ENCODE results near the gene TRIP12. TPM values are rescaled to one million over a fixed set of nuclear protein-coding genes. Genes with fewer than 3 reads are reported as not detected.

Gene TRIP12
- total RNA-seq, 1 experiment from 2014 or later: 265 TPM

- intact Hi-C loops (cut with micrococcal nuclease): loop anchor here (1.0 kb wide), 1 partner anchor 109 kb away; no protein-coding TSS in a partner anchor
- DNase-seq (ENCODE audit: unreplicated experiment): no peak
- peaks cover 27% of the 10 kb centered on the region for H3K4me1 Mint-ChIP-seq (ENCODE audit: insufficient read depth, unreplicated experiment)
- H3K4me3 Mint-ChIP-seq (ENCODE audit: unreplicated experiment): no peak overlapping the region
- no TSS peak for BruUV-seq (replicated peaks)
- no peaks in the 10 kb centered on the region for H3K27me3 Mint-ChIP-seq (ENCODE audit: insufficient read depth, unreplicated experiment)
- ChIA-PET POLR2A (interaction anchor here (0.7 to 4.6 kb wide), 7 partner anchors 9 to 63 kb away, joined by 3 to 54 read pairs (median 5); partner anchors contain the start of genes FBXO36 and TRIP12), CTCF (interaction anchor here (0.7 to 1.9 kb wide), 6 partner anchors 10 to 129 kb away, joined by 3 to 13 read pairs (median 4); partner anchors contain the start of genes FBXO36 and TRIP12)
- no peak overlapping the region for H3K27ac Mint-ChIP-seq (ENCODE audit: low read depth, unreplicated experiment)
- peaks cover 27% of the 10 kb centered on the region for H3K36me3 Mint-ChIP-seq (ENCODE audit: insufficient read depth, unreplicated experiment)
- TF ChIP-seq, protein P1, sequence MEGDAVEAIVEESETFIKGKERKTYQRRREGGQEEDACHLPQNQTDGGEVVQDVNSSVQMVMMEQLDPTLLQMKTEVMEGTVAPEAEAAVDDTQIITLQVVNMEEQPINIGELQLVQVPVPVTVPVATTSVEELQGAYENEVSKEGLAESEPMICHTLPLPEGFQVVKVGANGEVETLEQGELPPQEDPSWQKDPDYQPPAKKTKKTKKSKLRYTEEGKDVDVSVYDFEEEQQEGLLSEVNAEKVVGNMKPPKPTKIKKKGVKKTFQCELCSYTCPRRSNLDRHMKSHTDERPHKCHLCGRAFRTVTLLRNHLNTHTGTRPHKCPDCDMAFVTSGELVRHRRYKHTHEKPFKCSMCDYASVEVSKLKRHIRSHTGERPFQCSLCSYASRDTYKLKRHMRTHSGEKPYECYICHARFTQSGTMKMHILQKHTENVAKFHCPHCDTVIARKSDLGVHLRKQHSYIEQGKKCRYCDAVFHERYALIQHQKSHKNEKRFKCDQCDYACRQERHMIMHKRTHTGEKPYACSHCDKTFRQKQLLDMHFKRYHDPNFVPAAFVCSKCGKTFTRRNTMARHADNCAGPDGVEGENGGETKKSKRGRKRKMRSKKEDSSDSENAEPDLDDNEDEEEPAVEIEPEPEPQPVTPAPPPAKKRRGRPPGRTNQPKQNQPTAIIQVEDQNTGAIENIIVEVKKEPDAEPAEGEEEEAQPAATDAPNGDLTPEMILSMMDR (IDR thresholded peaks at IDR 0.05; ENCODE audit: unreplicated experiment): no peak
- no peaks in the 10 kb centered on the region for H3K9me3 Mint-ChIP-seq (ENCODE audit: unreplicated experiment)
These were observed 11.5 kb downstream of the TRIP12 start for GRCh38 chr2:229910147-229910831.

DNA sequence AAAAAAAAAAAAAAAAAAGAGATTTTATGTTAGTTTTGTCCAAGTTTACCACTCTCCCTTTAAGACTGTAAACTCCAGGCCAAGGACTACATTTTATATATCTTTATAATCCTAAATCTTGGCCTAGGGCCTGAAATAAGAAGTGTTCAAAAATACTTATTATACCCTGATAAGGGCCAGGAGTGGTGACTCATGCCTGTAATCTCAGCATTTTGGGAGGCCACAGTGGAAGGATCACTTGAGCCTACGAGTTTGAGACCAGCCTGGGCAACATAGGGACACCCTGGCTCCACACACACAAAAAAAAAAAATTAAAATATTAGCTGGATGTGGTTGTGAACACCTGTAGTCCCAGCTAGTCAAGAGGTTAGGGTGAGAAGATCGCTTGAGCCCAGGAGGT is 12.7 kb downstream of the TRIP12 start:
- Mint-ChIP-seq H3K36me3 (ENCODE audit: insufficient read depth, unreplicated experiment) (peaks cover 33% of the 10 kb centered on the region), H3K27ac (ENCODE audit: low read depth, unreplicated experiment) (peak overlapping the region; percentile 19), H3K9me3 (ENCODE audit: unreplicated experiment) (no peaks in the 10 kb centered on the region), H3K4me1 (ENCODE audit: insufficient read depth, unreplicated experiment) (peaks cover 23% of the 10 kb centered on the region), H3K4me3 (ENCODE audit: unreplicated experiment) (no peak overlapping the region), H3K27me3 (ENCODE audit: insufficient read depth, unreplicated experiment) (no peaks in the 10 kb centered on the region)
- CTCF ChIA-PET: interaction anchor here (0.7 kb wide), 1 partner anchor 16 kb away, joined by 3 read pairs; no protein-coding TSS in a partner anchor
- POLR2A ChIA-PET: no interaction called here
- TF ChIP-seq, protein P1 (IDR thresholded peaks at IDR 0.05; ENCODE audit: unreplicated experiment): no peak
- no peak for DNase-seq (ENCODE audit: unreplicated experiment)
- BruUV-seq (replicated peaks): no TSS peak
- intact Hi-C loops (cut with micrococcal nuclease): no loop called here

- Mint-ChIP-seq H3K27me3 (ENCODE audit: insufficient read depth, unreplicated experiment) (no peaks in the 10 kb centered on the region), H3K4me3 (ENCODE audit: unreplicated experiment) (no peak overlapping the region), H3K36me3 (ENCODE audit: insufficient read depth, unreplicated experiment) (peaks cover 49% of the 10 kb centered on the region), H3K9me3 (ENCODE audit: unreplicated experiment) (no peaks in the 10 kb centered on the region), H3K27ac (ENCODE audit: low read depth, unreplicated experiment) (no peak overlapping the region), H3K4me1 (ENCODE audit: insufficient read depth, unreplicated experiment) (peaks cover 10% of the 10 kb centered on the region)
- no peak for DNase-seq (ENCODE audit: unreplicated experiment)
- intact Hi-C loops (cut with micrococcal nuclease): no loop called here
- no TSS peak for BruUV-seq (replicated peaks)
- POLR2A ChIA-PET: interaction anchor here (0.6 kb wide), 1 partner anchor 92 kb away, joined by 3 read pairs; no protein-coding TSS in a partner anchor
- TF ChIP-seq, protein P1 (IDR thresholded peaks at IDR 0.05; ENCODE audit: unreplicated experiment): no peak
- CTCF ChIA-PET: no interaction called here
These were observed 16.2 kb downstream of the TRIP12 start for GRCh38 chr2:229905601-229906000.

- POLR2A ChIA-PET: interaction anchor here (0.9 to 2.8 kb wide), 2 partner anchors 8 to 18 kb away, joined by 4 to 15 read pairs; partner anchors contain the start of genes FBXO36 and TRIP12
- H3K4me1 Mint-ChIP-seq (ENCODE audit: insufficient read depth, unreplicated experiment): peaks cover 17% of the 10 kb centered on the region
- CTCF ChIA-PET: interaction anchor here (0.6 to 1.2 kb wide), 4 partner anchors 29 to 476 kb away, joined by 3 to 6 read pairs (median 3); no protein-coding TSS in a partner anchor
These were observed 18.8 kb downstream of the TRIP12 start for GRCh38 chr2:229903037-229903436.

More at GRCh38 chr2:229903037-229903436, 18.8 kb downstream of the TRIP12 start:
- intact Hi-C loops (cut with micrococcal nuclease): no loop called here
- no peak overlapping the region for H3K27ac Mint-ChIP-seq (ENCODE audit: low read depth, unreplicated experiment)
- no TSS peak for BruUV-seq (replicated peaks)
- no peaks in the 10 kb centered on the region for H3K9me3 Mint-ChIP-seq (ENCODE audit: unreplicated experiment)
- TF ChIP-seq, protein P1 (IDR thresholded peaks at IDR 0.05; ENCODE audit: unreplicated experiment): no peak
- peaks cover 40% of the 10 kb centered on the region for H3K36me3 Mint-ChIP-seq (ENCODE audit: insufficient read depth, unreplicated experiment)
- no peak for DNase-seq (ENCODE audit: unreplicated experiment)
- H3K27me3 Mint-ChIP-seq (ENCODE audit: insufficient read depth, unreplicated experiment): no peaks in the 10 kb centered on the region
- H3K4me3 Mint-ChIP-seq (ENCODE audit: unreplicated experiment): no peak overlapping the region
